GM21529 (cell line): ENCODE measurements around the gene COL15A1.

Experiments
- ATAC-seq: cut with Tn5 transposase; IDR thresholded peaks from one replicate; pipeline ENCODE4 v1.9.1; 2021; ENCODE audit not compliant: unreplicated experiment

Gene COL15A1

DNA sequence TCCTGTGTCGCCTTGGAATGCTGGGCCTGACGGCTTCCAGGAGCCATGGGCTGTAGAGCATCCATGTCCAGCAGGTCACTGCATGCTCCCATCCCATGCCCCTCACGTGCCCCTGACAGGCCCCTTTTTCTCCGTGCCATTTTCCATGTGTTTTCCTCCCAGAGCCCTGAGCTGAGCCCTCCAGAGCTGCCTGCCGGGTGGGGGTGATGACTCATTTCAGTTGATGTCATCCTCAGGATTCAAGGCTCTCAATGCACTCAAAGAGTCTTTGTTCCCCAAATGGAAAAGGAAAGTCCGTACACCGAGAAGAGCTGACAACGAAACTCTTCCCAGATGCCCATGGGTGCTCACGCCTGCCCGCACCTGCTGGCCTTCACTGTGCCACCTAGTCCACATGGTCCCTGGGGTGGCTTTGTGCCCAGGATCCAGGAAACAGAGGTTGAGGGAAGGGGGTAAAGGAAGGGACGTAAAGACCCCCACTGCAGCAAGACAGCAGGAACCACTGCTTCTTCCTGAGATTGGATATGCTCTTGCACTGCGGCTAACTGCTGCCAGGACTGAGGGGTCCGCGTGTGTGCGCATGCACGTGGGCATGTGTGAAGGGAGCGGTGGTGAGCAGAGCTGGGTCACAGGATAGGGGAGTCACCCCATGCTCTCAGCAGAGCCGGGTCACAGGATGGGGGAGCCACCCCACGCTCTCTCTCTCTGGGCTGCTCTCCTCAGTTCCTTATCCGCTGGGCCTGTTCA, 27.6 kb downstream of the COL15A1 start:
- no peak for ATAC-seq

DNA sequence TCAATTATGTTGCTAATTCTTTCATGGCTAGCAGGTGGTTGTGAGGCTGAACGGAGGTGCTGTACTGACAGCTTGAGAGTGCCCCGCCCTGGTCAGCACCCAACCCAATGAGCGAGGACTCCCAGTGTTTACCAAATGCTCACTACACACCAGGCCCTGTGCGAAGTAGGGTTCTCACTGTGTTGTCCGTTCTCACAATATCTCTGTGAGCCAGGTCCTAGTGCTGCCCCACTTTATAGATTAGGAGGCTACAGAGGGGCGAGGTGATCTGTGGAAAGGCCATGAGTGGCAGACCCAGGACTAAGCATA, 28.2 kb downstream of the COL15A1 start:
- no peak for ATAC-seq

DNA sequence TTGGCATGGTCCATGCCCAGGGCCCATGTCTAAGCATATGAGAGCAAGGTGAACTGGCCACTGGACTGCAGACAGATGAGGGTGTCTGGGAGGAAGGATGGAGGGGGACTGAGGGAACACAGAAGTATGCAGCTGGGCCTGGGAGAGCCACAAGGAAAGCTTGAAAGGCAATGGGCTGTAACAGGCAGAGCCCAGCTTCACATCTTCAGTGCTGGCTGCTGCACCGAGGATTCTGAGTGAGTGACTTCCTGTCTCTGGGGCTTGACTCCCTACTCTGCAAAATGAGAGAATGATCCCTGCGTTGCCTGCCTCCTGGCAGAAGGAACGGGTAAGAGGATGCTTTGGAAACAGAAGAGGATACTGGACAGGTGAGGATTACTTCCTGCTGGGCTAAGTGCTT, 29.0 kb downstream of the COL15A1 start:
- no peak for ATAC-seq

DNA sequence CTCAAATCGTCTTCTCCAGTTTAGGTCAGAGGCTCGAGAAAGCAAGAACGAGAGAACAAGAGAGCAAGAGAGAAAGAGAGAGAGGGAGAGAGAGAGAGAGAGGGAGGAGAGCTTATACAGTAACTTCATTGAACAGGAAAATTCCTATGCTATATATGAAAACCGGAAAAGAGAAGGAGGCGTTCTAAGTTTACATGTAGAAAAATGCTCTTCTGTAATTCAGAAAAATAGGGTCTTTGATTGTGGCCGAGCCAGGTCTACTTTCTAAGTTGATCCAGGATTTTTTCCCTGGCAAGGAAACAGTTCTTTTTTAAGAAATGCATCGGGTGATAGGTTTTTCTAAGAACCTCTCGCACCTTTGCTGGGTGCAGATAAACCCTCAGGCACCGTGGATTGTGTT, 29.5 kb downstream of the COL15A1 start:
- no peak for ATAC-seq

DNA sequence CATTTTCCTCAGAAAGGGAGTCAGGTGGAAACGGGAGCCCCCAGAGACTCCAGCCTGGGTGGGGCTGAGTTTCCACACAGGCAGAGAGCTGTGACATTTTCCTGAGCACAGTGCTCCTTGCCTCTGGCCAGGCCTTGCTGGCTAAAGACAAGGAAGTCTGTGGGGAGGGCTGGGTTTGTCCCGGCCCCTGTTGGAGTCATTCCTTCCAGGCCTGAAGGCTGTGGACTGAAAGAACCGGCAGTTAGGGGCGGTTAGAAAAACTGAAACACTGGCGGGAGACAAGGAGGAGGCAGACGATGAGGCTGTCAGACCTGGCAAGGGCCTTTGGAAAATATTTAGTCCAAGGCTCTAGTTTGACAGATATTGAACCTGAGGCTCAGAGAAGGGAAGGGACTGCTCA, 29.9 kb downstream of the COL15A1 start:
- no peak for ATAC-seq

DNA sequence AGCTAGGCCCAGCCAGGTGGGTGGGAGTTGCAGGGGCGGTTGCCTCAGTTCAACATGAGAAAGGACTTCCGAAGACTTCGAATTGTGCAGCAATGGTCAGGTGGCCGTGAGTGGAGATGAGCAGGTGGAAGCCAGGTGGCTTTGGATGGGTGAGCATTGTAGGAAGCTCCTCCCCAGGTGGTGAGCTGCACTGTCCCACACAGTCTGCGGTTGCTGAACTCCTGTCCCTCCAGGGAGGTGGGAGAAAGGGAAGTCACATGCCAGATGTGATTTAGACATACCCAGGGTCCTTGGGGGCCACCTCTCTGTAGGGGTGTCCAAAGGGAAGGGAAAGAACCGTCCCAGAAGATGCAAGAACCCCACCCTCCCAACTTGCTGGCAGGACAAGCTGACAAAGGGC, 30.4 kb downstream of the COL15A1 start:
- ATAC-seq: no peak

DNA sequence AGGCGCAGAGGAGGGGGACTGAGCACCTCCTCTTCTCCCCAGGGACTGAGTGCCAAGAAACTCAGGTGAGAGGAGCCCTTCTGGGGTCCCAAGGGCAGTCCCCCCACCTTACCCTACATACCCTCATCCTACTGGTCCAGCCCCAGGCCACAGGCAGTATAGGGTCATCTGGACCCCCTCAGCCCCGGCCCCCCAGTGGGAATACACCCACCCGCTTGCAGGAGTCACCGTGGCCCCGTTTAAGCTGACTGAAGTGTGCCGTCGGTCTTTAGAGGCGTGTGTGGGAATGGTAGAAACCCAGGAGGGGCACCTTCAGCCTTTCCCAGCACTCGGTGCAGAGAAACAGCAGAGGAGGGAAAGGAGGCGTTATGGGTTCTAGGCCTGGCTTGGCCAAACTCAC, 30.8 kb downstream of the COL15A1 start:
- no peak for ATAC-seq

DNA sequence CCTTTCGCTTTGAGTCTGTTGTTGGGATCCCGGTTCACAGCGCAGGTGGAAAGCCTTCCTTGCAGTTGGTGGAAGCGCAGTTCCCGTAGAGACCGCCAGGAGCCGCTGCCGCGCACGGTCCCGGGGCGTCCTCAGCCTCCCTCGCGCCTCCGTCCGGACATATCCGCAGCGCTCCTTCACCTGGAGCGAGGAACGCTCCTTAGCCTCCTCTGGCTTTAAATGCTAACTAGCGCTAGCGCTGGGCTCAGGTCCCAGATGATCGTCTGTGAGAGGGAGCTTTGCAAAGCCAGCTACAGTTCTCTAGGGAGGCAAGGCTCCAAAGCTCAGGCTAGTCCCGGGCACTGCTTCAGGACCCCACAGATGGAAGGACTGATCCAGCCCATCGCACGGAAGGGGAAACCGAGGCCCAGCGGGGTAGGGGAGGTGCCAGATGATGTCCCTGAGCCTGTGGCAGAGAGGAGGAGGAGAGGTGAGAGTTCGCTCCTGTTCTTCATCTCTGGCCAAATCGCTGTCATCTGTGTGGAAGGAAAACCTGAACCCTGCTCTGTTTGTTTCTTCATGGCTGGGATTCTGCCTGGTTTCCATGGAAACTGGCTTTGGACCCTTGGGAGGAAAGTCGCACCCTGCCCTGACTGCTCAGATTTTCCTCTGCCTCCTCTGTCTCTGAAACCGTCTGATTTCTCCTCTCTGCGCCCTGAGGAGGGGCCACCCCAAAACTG, 31.4 kb downstream of the COL15A1 start:
- ATAC-seq: peak; percentile 91

DNA sequence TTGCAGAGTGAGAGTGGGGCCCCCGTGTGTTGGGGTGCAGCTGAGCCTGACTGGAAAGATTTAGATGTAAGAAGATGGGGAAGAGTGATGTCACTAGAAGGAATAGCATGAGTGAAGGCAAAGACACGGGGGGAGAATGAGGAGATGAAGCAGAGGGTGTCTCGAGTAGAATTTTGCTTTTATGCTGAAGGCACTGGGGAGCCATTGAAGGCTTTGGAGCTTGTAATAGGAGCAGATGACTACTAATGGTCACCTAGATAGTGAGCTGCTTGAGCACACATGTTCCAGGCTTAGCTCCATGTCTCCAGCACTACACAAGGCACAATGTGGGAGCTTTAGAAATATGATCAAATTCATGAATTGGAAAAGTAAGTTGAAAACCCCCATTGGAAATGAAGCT, 32.1 kb downstream of the COL15A1 start:
- ATAC-seq: no peak

DNA sequence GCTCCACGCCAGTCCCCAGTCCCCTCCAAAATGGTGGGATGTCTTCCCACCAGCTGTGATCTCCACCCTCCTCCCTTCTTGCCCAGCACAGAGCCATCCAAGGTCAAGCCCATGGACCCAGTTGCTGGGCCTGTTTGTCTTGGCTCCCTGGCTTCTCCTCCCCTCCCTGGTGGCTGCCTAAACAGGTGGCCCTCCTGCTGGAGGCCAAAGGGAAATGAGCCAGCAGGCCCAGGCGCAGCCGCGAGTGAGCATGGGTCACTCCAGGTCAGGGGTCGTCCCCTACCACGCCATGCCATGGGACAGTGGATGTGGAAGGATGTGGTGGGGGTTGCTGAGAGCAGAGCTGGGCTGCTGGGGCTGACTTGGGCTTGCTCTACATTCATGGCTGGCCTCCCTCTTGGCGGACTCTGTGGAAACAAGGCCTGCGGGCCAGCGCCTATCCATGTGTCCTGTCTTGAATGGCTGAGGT, 33.6 kb downstream of the COL15A1 start:
- no peak for ATAC-seq

DNA sequence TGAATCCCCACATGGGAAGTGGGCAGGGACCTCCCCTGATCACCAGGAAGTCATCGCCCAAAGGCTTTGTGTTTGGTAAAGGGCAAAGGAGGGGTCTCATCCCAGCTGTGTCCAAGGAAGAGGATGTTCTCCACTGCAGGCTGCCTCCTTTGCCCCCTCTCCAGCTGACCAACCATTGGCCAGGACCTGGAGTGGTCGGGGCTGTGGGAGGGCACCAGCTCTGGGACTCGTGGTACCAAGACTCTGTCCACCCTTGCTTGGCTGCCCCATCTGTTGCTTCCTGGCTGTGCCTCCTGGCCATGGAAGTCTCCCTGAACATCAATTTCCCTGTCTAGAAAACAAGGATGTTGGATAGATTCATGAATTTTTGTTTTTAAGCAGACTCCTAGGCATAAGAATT, 34.1 kb downstream of the COL15A1 start:
- no peak for ATAC-seq

DNA sequence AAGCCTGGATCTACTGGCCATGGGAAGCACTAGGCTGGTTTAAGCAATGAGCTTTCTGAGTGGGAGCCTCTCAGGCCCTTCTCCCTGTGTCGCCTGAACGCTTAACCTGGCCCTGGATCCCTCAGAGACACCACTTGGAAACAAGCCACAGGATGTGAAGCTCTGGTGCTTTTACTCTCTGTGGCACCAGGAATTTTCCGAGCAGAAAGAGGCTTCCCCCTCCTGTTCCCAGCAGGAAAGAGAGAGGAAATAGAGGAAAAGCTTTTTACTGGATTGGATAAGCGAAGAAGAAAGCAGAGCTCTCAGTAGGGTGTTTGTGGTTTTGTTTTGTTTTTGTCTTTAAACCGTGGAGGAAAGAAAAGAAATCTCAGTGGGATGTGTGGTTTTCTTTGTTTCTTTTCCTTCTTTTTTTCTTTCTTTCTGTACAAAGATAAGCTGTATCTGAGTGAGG, 34.5 kb downstream of the COL15A1 start:
- no peak for ATAC-seq

DNA sequence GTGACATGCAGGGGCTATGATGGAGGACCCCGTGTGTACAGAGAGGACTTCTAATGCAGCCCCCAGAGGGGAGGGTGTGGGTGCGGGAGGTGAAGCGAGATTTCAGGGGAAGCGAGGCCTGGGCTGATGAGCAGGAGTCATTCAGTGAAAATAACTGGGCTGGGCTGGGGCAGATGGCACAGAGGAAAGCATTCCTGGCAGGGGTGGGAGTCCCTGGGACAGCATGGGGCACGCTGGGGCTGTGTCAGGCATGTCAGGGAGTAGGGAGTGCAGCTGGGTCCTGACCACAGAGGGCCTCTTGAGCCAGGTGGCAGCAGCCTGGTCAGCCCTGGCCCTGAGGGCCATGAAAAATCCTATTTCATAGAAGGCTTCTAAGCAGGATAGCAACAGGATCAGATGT, 36.6 kb downstream of the COL15A1 start:
- no peak for ATAC-seq

DNA sequence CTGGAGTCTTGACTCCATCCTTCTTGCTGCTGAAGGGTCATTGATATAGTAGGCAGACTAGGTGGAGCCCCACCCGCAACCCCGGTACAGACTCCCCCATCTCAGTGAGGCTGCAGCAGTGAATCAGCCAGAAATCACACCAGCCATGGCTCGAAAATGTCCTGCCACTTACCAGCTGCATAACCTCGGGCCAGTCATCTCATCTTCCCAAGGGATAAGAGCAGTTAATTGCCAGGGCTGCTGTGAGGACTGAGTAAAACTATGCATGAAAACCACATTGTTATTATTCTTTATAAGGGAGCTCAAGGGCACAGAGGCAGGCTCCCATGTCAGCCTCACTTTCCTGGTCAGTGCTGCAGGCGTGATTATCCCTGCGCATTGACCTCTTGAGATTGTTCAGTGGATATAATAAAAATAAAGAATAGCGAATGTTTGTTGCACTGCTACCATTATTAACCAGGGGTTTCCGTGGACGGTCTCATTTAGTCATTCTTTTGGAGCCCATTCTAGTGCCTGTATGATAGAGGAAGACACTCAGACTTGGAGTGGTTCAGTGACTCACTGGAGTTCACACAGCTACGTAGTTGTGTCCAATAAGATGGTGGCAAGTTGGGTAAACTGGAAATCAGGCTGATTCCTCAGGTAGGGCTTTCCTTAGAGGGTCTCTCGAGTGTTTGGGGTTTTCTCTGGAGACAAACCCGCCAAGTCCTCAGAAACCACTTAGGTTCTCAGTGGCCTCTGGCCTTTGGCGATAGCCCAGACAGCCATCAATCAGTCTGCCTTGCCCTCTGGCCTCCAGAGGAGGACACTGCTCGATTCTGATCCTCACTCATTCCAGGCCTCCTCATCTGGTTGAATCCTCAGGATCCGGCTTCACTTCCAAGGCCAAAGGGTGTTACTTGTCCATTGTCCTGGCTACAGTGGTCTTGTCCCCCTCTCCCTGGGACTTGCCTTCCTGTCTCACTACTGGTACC, 39.9 kb downstream of the COL15A1 start:
- no peak for ATAC-seq

DNA sequence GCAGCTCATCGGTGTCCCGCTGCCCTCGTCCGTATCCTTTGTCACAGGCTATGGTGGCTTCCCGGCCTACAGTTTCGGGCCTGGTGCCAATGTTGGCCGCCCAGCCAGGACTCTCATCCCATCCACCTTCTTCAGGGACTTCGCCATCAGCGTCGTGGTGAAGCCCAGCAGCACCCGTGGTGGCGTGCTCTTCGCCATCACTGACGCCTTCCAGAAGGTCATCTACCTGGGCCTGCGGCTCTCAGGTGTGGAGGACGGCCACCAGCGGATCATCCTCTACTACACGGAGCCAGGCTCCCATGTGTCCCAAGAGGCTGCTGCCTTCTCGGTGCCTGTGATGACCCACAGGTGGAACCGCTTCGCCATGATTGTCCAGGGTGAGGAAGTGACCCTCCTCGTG, 41.9 kb downstream of the COL15A1 start:
- ATAC-seq: no peak

DNA sequence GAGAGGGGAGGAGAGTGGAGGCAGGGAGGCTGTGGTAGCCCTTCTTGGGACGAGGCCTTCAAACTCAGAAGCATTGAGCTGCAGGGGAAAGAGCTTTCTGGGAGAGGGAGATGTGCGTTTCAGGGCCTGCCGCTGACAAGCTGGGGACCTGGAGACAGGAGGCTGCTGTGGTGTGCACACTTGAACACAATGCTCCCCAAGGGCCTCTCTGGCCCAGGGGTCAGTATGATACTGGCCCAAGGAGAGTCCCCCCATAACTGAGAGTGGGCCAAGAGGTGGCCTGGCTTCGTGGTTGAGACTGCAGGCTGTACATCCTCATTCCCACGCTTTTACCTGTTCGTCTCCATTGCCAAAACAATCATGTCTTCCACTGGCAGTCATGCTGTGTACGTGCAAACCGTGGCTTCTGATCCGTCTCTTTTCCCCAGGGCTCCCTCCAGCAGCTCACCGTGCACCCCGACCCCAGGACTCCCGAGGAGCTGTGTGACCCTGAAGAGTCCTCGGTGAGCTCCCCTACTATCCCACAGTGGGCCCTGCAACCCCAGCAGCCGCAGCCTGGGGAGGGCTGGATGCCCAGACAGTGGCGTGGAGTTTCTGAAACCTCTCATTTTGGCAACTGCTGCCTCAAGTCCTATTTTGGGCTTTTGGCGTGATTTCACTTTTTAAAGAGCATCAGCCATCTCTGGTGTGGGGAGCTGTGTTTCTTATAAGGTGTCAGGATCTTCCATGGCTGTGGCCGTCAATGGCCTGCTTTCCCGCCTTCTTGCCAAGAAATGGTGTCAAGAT, 43.4 kb downstream of the COL15A1 start:
- ATAC-seq: no peak

DNA sequence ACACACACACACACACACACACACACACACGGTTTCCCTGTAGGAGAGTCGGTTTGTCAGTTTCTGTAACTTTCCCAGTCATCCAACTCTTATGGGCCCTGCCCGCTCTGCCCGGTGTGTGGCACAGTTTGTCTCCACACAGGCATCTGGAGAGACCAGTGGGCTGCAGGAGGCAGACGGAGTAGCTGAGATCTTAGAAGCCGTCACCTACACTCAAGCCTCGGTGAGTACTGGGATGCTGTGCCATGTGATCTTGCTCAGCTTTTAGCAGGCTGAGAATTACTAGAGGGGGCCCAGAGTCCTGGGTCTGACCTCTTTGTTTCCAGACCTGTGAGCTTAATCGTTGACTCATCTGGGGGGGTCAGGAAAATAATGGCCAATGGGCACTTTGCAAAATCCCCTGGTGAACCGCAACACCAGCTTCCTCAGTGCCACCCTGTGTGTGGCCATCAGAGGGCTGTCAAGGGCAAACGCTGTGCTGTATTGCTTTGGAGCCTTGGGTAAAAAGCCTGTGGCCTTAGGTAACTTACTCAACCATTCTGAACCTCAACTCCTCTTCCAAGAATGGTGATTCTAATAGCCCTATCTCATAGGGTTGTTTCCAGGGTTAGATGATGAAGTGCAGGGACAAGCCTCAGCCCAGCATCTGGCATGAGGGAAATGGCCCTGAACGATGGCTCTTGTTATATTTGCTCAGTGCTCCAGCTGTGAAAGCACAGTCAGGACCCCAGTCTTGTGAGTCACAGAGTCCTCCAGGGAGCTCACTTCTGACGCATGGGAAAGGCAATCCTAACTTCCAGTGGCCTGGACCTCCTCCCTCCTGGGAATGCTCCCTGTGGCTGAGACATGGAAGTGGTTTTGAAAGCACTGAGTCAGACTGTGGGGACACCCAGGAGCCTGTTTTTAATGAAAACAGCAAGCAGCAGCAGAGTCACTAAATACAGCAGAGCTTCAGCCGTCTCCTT, 45.6 kb downstream of the COL15A1 start:
- no peak for ATAC-seq

DNA sequence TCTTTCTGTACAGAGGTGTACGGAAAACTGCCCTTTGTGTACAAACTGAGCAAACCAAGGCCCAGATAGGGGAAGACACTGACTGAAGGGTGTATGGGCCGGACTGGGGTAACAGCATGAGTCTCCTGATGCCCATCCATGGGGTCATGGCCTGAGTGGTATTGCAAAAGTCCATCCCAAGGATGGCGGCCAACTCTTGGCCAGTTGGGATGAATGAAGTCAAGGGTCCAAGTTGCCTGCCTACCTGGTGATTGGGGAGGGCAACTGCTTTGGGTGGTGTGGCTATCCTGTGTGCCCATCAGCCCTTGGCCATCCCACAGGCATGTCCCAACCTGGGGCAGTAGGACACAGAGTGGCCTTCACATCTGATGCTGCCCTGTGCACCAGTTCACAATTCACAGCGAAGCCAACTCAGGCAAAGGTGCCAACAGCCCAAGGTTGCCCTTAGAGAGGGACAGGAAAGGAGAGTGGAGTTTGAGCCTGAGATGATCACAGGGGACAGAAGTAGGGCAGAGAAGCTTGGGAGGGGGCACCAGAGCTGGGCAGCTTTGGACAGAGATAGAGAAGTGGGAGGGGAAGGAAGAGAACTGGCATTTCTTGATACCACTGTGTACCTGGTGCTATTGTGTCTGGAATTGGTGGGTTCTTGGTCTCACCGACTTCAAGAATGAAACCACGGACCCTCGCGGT, 46.6 kb downstream of the COL15A1 start:
- ATAC-seq: no peak
